LNCaP clone FGC (cell line): ENCODE data around the gene DRD4.

Source experiments
- DNase-seq: peaks from one replicate; pipeline ENCODE4 v3.0.0-alpha.2; 2011; ENCODE audit warnings: low read depth
- H3K4me3 ChIP-seq: 2 replicates; pipeline ENCODE4 v1.5.1; 2011; ENCODE audit warnings: mild to moderate bottlenecking, low read depth, low read length, control low read depth
- TF ChIP-seq, protein P1 (sequence below): IDR thresholded peaks from 2 replicates; pipeline ENCODE4 v1.5.1; 2012; ENCODE audit warnings: mild to moderate bottlenecking; ENCODE audit not compliant: control insufficient read depth, insufficient read depth; ENCODE audit errors: extremely low read depth

DRD4 gene

DNA sequence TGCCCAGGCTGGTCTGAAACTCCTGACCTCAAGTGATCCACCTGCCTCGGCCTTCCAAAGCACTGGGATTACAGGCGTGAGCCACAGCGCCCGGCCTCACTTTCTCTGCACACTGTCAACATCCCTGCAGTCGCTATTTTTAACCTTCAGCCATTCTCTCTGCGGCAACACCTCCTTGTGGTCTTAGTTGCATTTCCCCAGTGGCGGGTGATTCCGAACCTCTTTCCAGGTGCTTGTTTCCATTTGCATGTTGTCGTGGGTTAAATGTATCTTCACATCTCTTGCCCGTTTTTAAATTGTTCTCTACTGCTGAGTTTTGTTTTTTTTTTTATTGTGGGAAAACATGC is 7.9 kb upstream of the DRD4 start:
- DNase-seq, result no peak
- TF ChIP-seq, protein P1, sequence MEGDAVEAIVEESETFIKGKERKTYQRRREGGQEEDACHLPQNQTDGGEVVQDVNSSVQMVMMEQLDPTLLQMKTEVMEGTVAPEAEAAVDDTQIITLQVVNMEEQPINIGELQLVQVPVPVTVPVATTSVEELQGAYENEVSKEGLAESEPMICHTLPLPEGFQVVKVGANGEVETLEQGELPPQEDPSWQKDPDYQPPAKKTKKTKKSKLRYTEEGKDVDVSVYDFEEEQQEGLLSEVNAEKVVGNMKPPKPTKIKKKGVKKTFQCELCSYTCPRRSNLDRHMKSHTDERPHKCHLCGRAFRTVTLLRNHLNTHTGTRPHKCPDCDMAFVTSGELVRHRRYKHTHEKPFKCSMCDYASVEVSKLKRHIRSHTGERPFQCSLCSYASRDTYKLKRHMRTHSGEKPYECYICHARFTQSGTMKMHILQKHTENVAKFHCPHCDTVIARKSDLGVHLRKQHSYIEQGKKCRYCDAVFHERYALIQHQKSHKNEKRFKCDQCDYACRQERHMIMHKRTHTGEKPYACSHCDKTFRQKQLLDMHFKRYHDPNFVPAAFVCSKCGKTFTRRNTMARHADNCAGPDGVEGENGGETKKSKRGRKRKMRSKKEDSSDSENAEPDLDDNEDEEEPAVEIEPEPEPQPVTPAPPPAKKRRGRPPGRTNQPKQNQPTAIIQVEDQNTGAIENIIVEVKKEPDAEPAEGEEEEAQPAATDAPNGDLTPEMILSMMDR, result no peak

DNA sequence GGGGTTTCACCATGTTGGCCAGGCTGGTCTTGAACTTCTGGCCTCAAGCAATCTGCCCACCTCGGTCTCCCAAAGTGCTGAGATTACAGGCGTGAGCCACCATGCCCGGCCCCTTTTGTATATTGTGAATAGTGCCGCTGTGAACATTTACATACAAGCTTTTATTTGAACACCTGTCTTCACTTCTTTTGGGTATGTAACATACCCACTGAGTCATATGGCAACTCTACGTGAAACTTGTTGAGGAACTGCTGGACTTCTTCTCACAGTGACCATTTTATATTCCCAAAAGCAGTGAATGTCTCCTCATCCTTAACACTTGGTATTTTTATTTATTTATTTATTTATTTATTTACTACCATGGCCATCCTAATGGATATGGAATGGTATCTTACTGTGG is 6.2 kb upstream of the DRD4 start:
- TF ChIP-seq, protein P1, result no peak
- H3K4me3 ChIP-seq, result no peak overlapping the region
- DNase-seq, result no peak

More for the DNA sequence above, 7.9 kb upstream of the DRD4 start:
- no peak overlapping the region for H3K4me3 ChIP-seq

GRCh38 chr11:635945-636510 is 1.0 kb upstream of the DRD4 start:
- TF ChIP-seq, protein P1, result no peak
- no peak for DNase-seq
- H3K4me3 ChIP-seq, result no peak overlapping the region

- DNase-seq, result no peak
- no peak overlapping the region for H3K4me3 ChIP-seq
- TF ChIP-seq, protein P1, result no peak
These were observed 194 bp downstream of the DRD4 start for GRCh38 chr11:637333-637592.

DNA sequence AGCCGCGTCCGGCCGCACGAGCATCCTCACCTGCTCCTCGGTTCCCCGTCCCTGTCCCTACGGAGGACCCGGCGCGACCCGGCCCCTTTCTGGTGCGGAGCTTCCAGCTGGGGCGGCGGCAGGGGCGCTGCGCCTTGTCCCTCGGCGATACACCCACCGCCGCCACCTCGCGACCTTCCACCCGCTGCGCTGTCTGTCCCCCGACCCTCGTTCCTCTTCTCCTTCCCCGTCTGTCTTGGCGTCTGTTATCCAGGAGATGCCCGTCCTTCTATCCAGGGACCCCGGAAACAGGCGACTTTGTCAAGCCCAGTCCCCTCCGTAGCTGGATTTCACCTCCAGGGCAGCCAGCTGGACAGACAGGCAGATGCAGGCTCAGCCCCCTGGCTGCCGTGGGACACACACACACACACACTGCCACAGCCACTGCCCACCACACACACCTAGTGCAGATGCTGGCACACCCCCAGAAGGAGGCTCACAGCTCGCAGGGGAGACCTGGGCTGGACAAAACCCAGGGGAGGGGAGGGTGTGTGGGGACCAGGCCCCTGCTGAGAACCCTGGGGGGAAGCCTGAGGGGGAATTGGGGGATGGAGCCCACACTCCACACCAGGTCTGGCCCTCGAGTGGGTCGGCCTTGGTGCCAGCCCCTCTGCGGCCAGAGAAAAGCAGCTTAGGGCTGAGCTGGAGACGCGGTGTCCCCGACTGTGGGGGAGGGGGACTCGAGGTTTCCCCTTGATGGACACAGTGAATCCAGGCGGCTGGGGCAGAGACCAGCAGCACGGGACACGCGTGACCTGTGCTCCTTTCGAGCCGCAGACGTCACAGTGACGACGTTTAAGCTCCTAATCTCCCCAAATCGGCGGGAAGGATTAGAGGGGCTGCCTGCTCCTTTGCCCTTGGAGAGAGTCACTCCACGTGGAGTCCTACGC is 788 bp downstream of the DRD4 start:
- DNase-seq, result no peak
- TF ChIP-seq, protein P1, result no peak
- no peak overlapping the region for H3K4me3 ChIP-seq

- no peak overlapping the region for H3K4me3 ChIP-seq
- TF ChIP-seq, protein P1, result no peak
- DNase-seq, result no peak
These were observed 1.7 kb downstream of the DRD4 start for GRCh38 chr11:638631-639331.
